GM18526 (cell line): ENCODE results near the gene ABCC8.

Source experiments
- POLR2A ChIP-seq: IDR thresholded peaks from 3 replicates; pipeline ENCODE4 v1.6.1; 2011; ENCODE audit not compliant: insufficient read length; ENCODE audit errors: extremely low read depth

ABCC8 gene

GRCh38 chr11:17351510-17352176, 125.0 kb downstream of the ABCC8 start, which contains the start of gene NCR3LG1:
Gene NCR3LG1, plus strand, starts transcription at chr11:17351800. Its CDS starts 170 bp downstream, at chr11:17351970.
- TF ChIP-seq POLR2A = no peak

DNA sequence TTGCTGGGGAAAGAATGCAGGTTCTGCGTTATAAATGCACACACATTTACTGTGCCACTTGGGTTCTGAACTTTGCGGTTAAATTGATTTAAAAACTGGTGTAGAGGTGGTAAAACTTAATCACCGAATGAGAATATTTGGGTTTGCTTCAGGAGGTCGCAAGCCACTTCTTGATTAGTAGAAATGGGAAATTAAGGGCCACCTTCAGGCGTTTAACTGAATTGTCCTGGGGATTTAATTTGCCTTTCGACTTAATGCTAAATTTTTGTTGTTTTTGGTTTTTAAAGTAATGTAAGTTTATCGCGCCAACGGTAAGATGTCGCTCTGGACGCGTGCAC, 125.5 kb downstream of the ABCC8 start:
- no peak for TF ChIP-seq POLR2A

- TF ChIP-seq POLR2A = no peak
These were observed 126.0 kb downstream of the ABCC8 start for GRCh38 chr11:17350455-17351171.

DNA sequence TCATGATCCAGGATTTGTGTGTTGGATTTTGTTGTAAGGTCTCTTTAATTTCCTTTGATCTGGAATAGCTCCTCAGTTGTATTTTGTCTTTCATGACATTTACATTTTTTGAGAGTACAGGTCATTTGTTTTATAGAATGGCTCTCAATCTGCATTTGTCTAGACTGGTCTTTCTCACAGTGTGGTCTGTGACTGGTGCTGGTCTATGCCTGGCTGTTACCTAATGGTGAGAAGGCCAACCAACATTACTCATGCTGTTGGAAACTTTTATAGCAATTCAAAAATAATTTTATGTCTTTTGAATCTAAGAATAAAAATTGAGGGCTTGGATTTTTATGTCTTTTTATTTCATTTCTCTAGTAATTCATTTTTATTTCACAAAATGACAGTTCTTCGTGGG, 129.0 kb downstream of the ABCC8 start:
- no peak for TF ChIP-seq POLR2A

DNA sequence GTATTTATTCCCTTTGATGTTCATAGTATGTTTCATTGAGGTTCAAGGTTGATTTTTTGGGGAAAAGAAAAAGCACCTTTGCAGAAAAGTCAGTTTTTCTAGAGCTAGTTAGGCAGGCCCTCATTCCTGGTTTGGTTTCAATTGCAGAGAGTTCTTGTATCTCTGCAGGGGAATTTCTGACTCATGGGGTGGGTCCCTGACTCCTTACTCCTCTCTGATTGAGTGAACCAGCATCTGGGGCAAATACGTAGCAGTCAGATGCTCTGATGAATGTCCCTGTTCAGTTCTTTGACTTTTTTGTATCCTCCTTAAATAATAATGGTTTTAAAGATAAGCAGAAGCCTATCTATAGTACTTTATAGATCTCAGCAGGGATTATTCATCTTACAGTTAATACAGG, 132.7 kb downstream of the ABCC8 start:
- no peak for TF ChIP-seq POLR2A

DNA sequence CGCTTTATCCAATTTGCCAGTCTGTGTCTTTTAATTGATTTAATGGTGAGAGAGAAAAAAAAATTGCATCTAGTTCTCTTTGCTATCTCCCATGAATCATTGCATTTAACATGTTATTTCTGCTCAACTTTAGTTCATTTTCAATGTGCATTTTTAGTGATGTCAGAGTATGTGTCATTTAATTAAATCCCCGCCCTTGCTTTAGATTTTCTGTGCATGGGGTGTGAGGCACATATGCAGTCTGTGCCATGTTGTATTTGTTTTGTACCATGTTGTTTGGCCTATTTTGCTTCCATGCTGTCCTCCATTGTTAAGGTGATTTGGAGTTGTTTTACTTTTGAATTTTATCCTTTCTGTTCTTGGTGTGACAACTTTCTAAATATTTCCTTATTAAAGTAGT, 133.4 kb downstream of the ABCC8 start:
- no peak for TF ChIP-seq POLR2A
